Measurements from ENCODE around the gene CHPF.

The CHPF gene

GRCh38 chr2:219505585-219505984 lies 38.0 kb downstream of the CHPF start:
- Histone ChIP-seq H3K4me3 (ENCODE audit: low read depth in 1 of 2, low read length in 2 of 2) (no peak overlapping the region), H3K27me3 (ENCODE audit: control insufficient read depth in 1 of 2, insufficient read depth in 2 of 2, low read length in 2 of 2) (peaks cover 0 to 6% of the 10 kb centered on the region in 2 donors), H3K9ac (ENCODE audit: low read length) (no peak overlapping the region), H3K4me1 (ENCODE audit: insufficient read depth, low read length) (peaks cover 13% of the 10 kb centered on the region), H3K27ac (ENCODE audit: low read depth, low read length) (no peak overlapping the region), H3K36me3 (ENCODE audit: insufficient read depth, low read length) (peaks cover 43% of the 10 kb centered on the region), H3K9me3 (ENCODE audit: low read length) (no peaks in the 10 kb centered on the region)

- Histone ChIP-seq H3K4me1 (ENCODE audit: insufficient read depth, low read length) (peaks cover 12% of the 10 kb centered on the region), H3K27ac (ENCODE audit: low read depth, low read length) (no peak overlapping the region), H3K9me3 (ENCODE audit: low read length) (no peaks in the 10 kb centered on the region), H3K9ac (ENCODE audit: low read length) (no peak overlapping the region), H3K4me3 (ENCODE audit: low read depth in 1 of 2, low read length in 2 of 2) (no peak overlapping the region), H3K27me3 (ENCODE audit: control insufficient read depth in 1 of 2, insufficient read depth in 2 of 2, low read length in 2 of 2) (no peaks in the 10 kb centered on the region), H3K36me3 (ENCODE audit: insufficient read depth, low read length) (peaks cover 43% of the 10 kb centered on the region)
Observed at GRCh38 chr2:219502618-219503017, 41.0 kb downstream of the CHPF start.

DNA sequence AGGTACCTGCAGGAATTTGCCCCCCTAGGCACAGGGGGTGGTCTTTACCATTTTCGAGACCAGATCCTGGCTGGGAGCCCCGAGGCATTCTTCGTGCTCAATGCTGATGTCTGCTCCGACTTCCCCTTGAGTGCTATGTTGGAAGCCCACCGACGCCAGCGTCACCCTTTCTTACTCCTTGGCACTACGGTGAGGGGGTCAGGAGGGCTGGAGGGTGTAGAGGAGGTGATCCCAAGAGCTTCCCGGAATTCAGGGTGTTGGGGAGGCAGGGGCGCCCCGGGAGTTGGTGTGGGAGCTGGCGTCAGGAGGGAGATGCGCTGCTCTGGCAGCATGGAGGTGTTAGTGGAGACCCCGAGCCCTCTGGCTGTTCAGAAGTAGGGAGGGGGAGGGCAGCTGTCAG lies 41.8 kb downstream of the CHPF start:
- Histone ChIP-seq H3K27ac (ENCODE audit: low read depth, low read length) (no peak overlapping the region), H3K4me3 (ENCODE audit: low read depth in 1 of 2, low read length in 2 of 2) (no peak overlapping the region), H3K9ac (ENCODE audit: low read length) (no peak overlapping the region), H3K27me3 (ENCODE audit: control insufficient read depth in 1 of 2, insufficient read depth in 2 of 2, low read length in 2 of 2) (no peaks in the 10 kb centered on the region), H3K36me3 (ENCODE audit: insufficient read depth, low read length) (peaks cover 43% of the 10 kb centered on the region), H3K4me1 (ENCODE audit: insufficient read depth, low read length) (peaks cover 20% of the 10 kb centered on the region), H3K9me3 (ENCODE audit: low read length) (no peaks in the 10 kb centered on the region)

- no peak overlapping the region for H3K4me3 ChIP-seq (ENCODE audit: low read depth in 1 of 2, low read length in 2 of 2)
- peaks cover 35% of the 10 kb centered on the region for H3K4me1 ChIP-seq (ENCODE audit: insufficient read depth, low read length)
- no peak overlapping the region for H3K27ac ChIP-seq (ENCODE audit: low read depth, low read length)
- no peaks in the 10 kb centered on the region for H3K27me3 ChIP-seq (ENCODE audit: control insufficient read depth in 1 of 2, insufficient read depth in 2 of 2, low read length in 2 of 2)
- H3K9me3 ChIP-seq (ENCODE audit: low read length) = no peaks in the 10 kb centered on the region
- no peak overlapping the region for H3K9ac ChIP-seq (ENCODE audit: low read length)
- peaks cover 30% of the 10 kb centered on the region for H3K36me3 ChIP-seq (ENCODE audit: insufficient read depth, low read length)
Observed at GRCh38 chr2:219500135-219500534, 43.5 kb downstream of the CHPF start.

GRCh38 chr2:219499555-219499954 lies 44.1 kb downstream of the CHPF start:
- H3K27ac ChIP-seq (ENCODE audit: low read depth, low read length) = no peak overlapping the region
- H3K4me3 ChIP-seq (ENCODE audit: low read depth in 1 of 2, low read length in 2 of 2) = peak overlapping the region in 1 of 2 donors; percentile 83
- peaks cover 24% of the 10 kb centered on the region for H3K36me3 ChIP-seq (ENCODE audit: insufficient read depth, low read length)
- H3K9me3 ChIP-seq (ENCODE audit: low read length) = no peaks in the 10 kb centered on the region
- H3K4me1 ChIP-seq (ENCODE audit: insufficient read depth, low read length) = peaks cover 39% of the 10 kb centered on the region
- no peaks in the 10 kb centered on the region for H3K27me3 ChIP-seq (ENCODE audit: control insufficient read depth in 1 of 2, insufficient read depth in 2 of 2, low read length in 2 of 2)
- no peak overlapping the region for H3K9ac ChIP-seq (ENCODE audit: low read length)

- Histone ChIP-seq H3K9me3 (ENCODE audit: low read length) (no peaks in the 10 kb centered on the region), H3K4me3 (ENCODE audit: low read depth in 1 of 2, low read length in 2 of 2) (peak overlapping the region; percentile 49 to 83), H3K4me1 (ENCODE audit: insufficient read depth, low read length) (peaks cover 39% of the 10 kb centered on the region), H3K36me3 (ENCODE audit: insufficient read depth, low read length) (peaks cover 18% of the 10 kb centered on the region), H3K27me3 (ENCODE audit: control insufficient read depth in 1 of 2, insufficient read depth in 2 of 2, low read length in 2 of 2) (no peaks in the 10 kb centered on the region), H3K9ac (ENCODE audit: low read length) (peak overlapping the region; percentile 89), H3K27ac (ENCODE audit: low read depth, low read length) (peak overlapping the region; percentile 95)
Observed at GRCh38 chr2:219499058-219499307, 44.6 kb downstream of the CHPF start.

- H3K27me3 ChIP-seq (ENCODE audit: control insufficient read depth in 1 of 2, insufficient read depth in 2 of 2, low read length in 2 of 2) = no peaks in the 10 kb centered on the region
Observed at GRCh38 chr2:219498280-219499057, 45.1 kb downstream of the CHPF start, which contains the start of gene GMPPA. Gene GMPPA, plus strand, starts transcription at chr2:219498891. Its CDS starts 1,085 bp downstream, at chr2:219499976.

DNA sequence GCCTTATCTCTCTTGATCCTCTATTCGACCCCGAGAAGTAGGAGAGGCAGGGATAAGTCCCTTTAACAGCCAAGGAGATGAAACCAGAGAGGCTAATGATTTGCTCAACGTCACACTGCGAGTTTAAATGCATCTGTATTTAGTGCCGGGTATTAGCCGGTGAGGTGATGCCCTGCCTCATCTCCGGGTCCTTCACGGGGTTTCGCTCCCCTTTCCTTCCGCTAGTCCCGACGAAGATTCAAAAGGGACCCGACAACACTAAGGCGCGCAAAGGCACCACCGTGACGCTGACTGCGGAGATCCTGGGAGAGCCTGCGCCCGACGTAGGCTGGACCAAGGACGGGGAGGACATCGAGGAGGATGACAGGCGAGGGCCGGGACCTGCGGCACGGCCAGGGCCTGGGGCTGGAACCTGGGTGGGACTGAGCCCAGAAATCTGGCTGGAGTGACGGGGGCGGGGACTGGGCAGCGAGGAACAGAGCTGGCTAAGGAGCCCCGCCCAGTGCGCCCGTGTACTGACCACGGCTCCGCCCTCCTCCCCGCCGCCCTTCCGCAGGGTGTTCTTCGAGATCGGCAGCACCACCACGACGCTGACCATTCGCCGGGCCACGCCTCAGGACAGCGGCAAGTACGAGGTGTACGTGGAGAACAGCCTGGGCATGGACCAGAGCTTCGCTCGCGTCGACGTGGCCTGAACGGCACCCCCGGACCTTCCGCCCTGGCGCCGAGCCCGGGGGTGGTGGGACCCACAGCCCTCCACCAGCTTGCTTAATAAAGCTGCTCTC lies 45.9 kb downstream of the CHPF start:
- Histone ChIP-seq H3K36me3 (ENCODE audit: insufficient read depth, low read length) (peaks cover 9% of the 10 kb centered on the region), H3K9me3 (ENCODE audit: low read length) (no peaks in the 10 kb centered on the region), H3K9ac (ENCODE audit: low read length) (peak overlapping the region; percentile 89), H3K4me1 (ENCODE audit: insufficient read depth, low read length) (peaks cover 39% of the 10 kb centered on the region), H3K4me3 (ENCODE audit: low read depth in 1 of 2, low read length in 2 of 2) (peak overlapping the region; percentile 56 to 83), H3K27me3 (ENCODE audit: control insufficient read depth in 1 of 2, insufficient read depth in 2 of 2, low read length in 2 of 2) (no peaks in the 10 kb centered on the region), H3K27ac (ENCODE audit: low read depth, low read length) (peak overlapping the region; percentile 95)

More at GRCh38 chr2:219498280-219499057, 45.1 kb downstream of the CHPF start, which contains the start of gene GMPPA:
- Histone ChIP-seq H3K9ac (ENCODE audit: low read length) (peak within 1 kb of the TSS; percentile 89), H3K4me1 (ENCODE audit: insufficient read depth, low read length) (peaks cover 39% of the 10 kb centered on the region), H3K4me3 (ENCODE audit: low read depth in 1 of 2, low read length in 2 of 2) (peak within 1 kb of the TSS; percentile 56 to 83), H3K9me3 (ENCODE audit: low read length) (no peaks in the 10 kb centered on the region), H3K36me3 (ENCODE audit: insufficient read depth, low read length) (peaks cover 13% of the 10 kb centered on the region), H3K27ac (ENCODE audit: low read depth, low read length) (peak within 1 kb of the TSS; percentile 95)

GRCh38 chr2:219496825-219497494 lies 46.6 kb downstream of the CHPF start:
- no peaks in the 10 kb centered on the region for H3K27me3 ChIP-seq (ENCODE audit: control insufficient read depth in 1 of 2, insufficient read depth in 2 of 2, low read length in 2 of 2)
- no peaks in the 10 kb centered on the region for H3K9me3 ChIP-seq (ENCODE audit: low read length)
- peak overlapping the region; percentile 66 for H3K9ac ChIP-seq (ENCODE audit: low read length)
- H3K4me3 ChIP-seq (ENCODE audit: low read depth in 1 of 2, low read length in 2 of 2) = peak overlapping the region; percentile 36 to 83
- peaks cover 39% of the 10 kb centered on the region for H3K4me1 ChIP-seq (ENCODE audit: insufficient read depth, low read length)
- H3K27ac ChIP-seq (ENCODE audit: low read depth, low read length) = peak overlapping the region; percentile 95
- peaks cover 10% of the 10 kb centered on the region for H3K36me3 ChIP-seq (ENCODE audit: insufficient read depth, low read length)

GRCh38 chr2:219496247-219496824 lies 47.3 kb downstream of the CHPF start:
- Histone ChIP-seq H3K9me3 (ENCODE audit: low read length) (no peaks in the 10 kb centered on the region), H3K36me3 (ENCODE audit: insufficient read depth, low read length) (peaks cover 10% of the 10 kb centered on the region), H3K27ac (ENCODE audit: low read depth, low read length) (peak overlapping the region; percentile 95), H3K27me3 (ENCODE audit: control insufficient read depth in 1 of 2, insufficient read depth in 2 of 2, low read length in 2 of 2) (no peaks in the 10 kb centered on the region), H3K4me1 (ENCODE audit: insufficient read depth, low read length) (peaks cover 39% of the 10 kb centered on the region), H3K4me3 (ENCODE audit: low read depth in 1 of 2, low read length in 2 of 2) (peak overlapping the region in 1 of 2 donors; percentile 36), H3K9ac (ENCODE audit: low read length) (no peak overlapping the region)

DNA sequence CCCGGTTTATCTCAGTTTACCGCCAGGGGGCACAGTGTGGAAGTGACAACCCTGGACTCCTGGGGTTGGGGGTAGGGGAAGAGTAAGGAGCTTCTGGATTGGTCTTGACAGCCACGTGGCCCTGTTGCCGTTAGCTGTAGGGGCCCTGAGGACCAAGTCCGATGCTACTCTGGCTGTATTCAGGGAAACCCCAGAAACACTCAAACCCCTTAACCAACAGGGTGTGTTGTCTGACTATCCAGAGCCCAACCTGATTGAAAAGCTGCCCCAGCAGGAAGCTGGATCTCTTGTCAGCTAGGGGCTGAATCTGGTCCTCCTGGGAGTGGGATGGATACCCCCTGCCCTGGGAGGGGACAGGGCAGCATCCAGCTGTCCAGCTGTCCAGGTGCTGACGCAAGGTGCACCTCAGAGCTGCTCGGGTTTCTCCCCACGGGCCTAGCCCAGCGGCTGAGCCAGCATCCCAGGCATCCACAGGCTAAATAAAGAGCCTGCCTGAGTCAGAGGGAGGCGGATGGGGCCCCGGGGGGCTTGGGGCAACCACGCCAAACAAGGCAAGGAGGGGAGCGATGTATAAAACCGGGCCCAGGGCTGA lies 48.0 kb downstream of the CHPF start:
- no peak overlapping the region for H3K9ac ChIP-seq (ENCODE audit: low read length)
- peak overlapping the region; percentile 95 for H3K27ac ChIP-seq (ENCODE audit: low read depth, low read length)
- H3K9me3 ChIP-seq (ENCODE audit: low read length) = no peaks in the 10 kb centered on the region
- no peak overlapping the region for H3K4me3 ChIP-seq (ENCODE audit: low read depth in 1 of 2, low read length in 2 of 2)
- H3K36me3 ChIP-seq (ENCODE audit: insufficient read depth, low read length) = peaks cover 16% of the 10 kb centered on the region
- peaks cover 39% of the 10 kb centered on the region for H3K4me1 ChIP-seq (ENCODE audit: insufficient read depth, low read length)
- no peaks in the 10 kb centered on the region for H3K27me3 ChIP-seq (ENCODE audit: control insufficient read depth in 1 of 2, insufficient read depth in 2 of 2, low read length in 2 of 2)

Data from muscle layer of colon (tissue), 2 donors.